ENCODE measurements around the gene PCDH7.

DNA sequence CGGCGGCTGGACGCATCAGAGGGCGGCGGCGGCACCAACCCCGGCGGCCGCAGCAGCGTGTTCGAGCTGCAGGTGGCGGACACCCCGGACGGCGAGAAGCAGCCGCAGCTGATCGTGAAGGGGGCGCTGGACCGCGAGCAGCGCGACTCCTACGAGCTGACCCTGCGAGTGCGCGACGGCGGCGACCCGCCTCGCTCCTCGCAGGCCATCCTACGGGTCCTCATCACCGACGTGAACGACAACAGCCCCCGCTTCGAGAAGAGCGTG is 1.9 kb downstream of the PCDH7 start:
- no peak for TF ChIP-seq POLR2A (IDR thresholded peaks at IDR 0.05)
- TF ChIP-seq, protein P1, sequence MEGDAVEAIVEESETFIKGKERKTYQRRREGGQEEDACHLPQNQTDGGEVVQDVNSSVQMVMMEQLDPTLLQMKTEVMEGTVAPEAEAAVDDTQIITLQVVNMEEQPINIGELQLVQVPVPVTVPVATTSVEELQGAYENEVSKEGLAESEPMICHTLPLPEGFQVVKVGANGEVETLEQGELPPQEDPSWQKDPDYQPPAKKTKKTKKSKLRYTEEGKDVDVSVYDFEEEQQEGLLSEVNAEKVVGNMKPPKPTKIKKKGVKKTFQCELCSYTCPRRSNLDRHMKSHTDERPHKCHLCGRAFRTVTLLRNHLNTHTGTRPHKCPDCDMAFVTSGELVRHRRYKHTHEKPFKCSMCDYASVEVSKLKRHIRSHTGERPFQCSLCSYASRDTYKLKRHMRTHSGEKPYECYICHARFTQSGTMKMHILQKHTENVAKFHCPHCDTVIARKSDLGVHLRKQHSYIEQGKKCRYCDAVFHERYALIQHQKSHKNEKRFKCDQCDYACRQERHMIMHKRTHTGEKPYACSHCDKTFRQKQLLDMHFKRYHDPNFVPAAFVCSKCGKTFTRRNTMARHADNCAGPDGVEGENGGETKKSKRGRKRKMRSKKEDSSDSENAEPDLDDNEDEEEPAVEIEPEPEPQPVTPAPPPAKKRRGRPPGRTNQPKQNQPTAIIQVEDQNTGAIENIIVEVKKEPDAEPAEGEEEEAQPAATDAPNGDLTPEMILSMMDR (IDR thresholded peaks at IDR 0.05) = no peak
